ENCODE measurements around the gene IP6K3. TPM values are rescaled to one million over a fixed set of nuclear protein-coding genes. Genes with fewer than 3 reads are reported as not detected.

IP6K3 gene
- total RNA-seq, 1 donor from 2014 or later = 0.75 TPM

GRCh38 chr6:33776764-33777163 is 30.1 kb upstream of the IP6K3 start:
- Mint-ChIP-seq H3K4me3 (no peak overlapping the region), H3K4me1 (ENCODE audit: unreplicated experiment) (peaks cover 20% of the 10 kb centered on the region)
- no peak for DNase-seq (ENCODE audit: extremely low spot score, unreplicated experiment)

GRCh38 chr6:33776186-33776585 is 29.5 kb upstream of the IP6K3 start:
- no peak for TF ChIP-seq CTCF (conservative IDR thresholded peaks at IDR 0.05)
- no peaks in the 10 kb centered on the region for H3K27me3 Mint-ChIP-seq
- H3K9me3 Mint-ChIP-seq = no peaks in the 10 kb centered on the region
- no peak overlapping the region for H3K27ac Mint-ChIP-seq
- peaks cover 23% of the 10 kb centered on the region for H3K4me1 Mint-ChIP-seq (ENCODE audit: unreplicated experiment)
- H3K4me3 Mint-ChIP-seq = no peak overlapping the region
- peaks cover 29% of the 10 kb centered on the region for H3K36me3 Mint-ChIP-seq
- no peak for DNase-seq (ENCODE audit: extremely low spot score, unreplicated experiment)

More at GRCh38 chr6:33776764-33777163, 30.1 kb upstream of the IP6K3 start:
- no peaks in the 10 kb centered on the region for H3K9me3 Mint-ChIP-seq
- TF ChIP-seq CTCF (conservative IDR thresholded peaks at IDR 0.05) = no peak
- no peak overlapping the region for H3K27ac Mint-ChIP-seq
- H3K36me3 Mint-ChIP-seq = peaks cover 29% of the 10 kb centered on the region
- no peaks in the 10 kb centered on the region for H3K27me3 Mint-ChIP-seq

GRCh38 chr6:33774774-33775173 is 28.1 kb upstream of the IP6K3 start:
- H3K27me3 Mint-ChIP-seq = no peaks in the 10 kb centered on the region
- no peaks in the 10 kb centered on the region for H3K9me3 Mint-ChIP-seq
- DNase-seq (ENCODE audit: extremely low spot score, unreplicated experiment) = no peak
- H3K27ac Mint-ChIP-seq = no peak overlapping the region
- H3K4me1 Mint-ChIP-seq (ENCODE audit: unreplicated experiment) = peaks cover 32% of the 10 kb centered on the region
- H3K36me3 Mint-ChIP-seq = peaks cover 25% of the 10 kb centered on the region
- no peak for TF ChIP-seq CTCF (conservative IDR thresholded peaks at IDR 0.05)
- no peak overlapping the region for H3K4me3 Mint-ChIP-seq

- no peak for DNase-seq (ENCODE audit: extremely low spot score, unreplicated experiment)
- Mint-ChIP-seq H3K27ac (no peak overlapping the region), H3K36me3 (peaks cover 23% of the 10 kb centered on the region), H3K4me3 (no peak overlapping the region), H3K4me1 (ENCODE audit: unreplicated experiment) (peaks cover 33% of the 10 kb centered on the region), H3K27me3 (peaks cover 5% of the 10 kb centered on the region), H3K9me3 (no peaks in the 10 kb centered on the region)
- TF ChIP-seq CTCF (conservative IDR thresholded peaks at IDR 0.05) = no peak
Observed at GRCh38 chr6:33772902-33773472, 26.3 kb upstream of the IP6K3 start.

- H3K36me3 Mint-ChIP-seq = peaks cover 16% of the 10 kb centered on the region
- H3K4me1 Mint-ChIP-seq (ENCODE audit: unreplicated experiment) = peaks cover 33% of the 10 kb centered on the region
- no peaks in the 10 kb centered on the region for H3K9me3 Mint-ChIP-seq
- peak overlapping the region; percentile 28 for H3K4me3 Mint-ChIP-seq
- no peak for DNase-seq (ENCODE audit: extremely low spot score, unreplicated experiment)
- peaks cover 5% of the 10 kb centered on the region for H3K27me3 Mint-ChIP-seq
- no peak overlapping the region for H3K27ac Mint-ChIP-seq
- TF ChIP-seq CTCF (conservative IDR thresholded peaks at IDR 0.05) = no peak
Observed at GRCh38 chr6:33772082-33772830, 25.6 kb upstream of the IP6K3 start.
